Middle frontal gyrus (tissue), 1 donor: ENCODE measurements around the gene ZNF776.
"Not testable (repeated sequence)": the region's sequence is repeated elsewhere in the genome, so short reads cannot be mapped to it uniquely, and the experiment has no call there.

Experiments used
- DNase-seq: peaks from one replicate; pipeline ENCODE4 v3.0.0-alpha.2; 2015; ENCODE audit warnings: low spot score; ENCODE audit errors: extremely low spot score

The ZNF776 gene

DNA sequence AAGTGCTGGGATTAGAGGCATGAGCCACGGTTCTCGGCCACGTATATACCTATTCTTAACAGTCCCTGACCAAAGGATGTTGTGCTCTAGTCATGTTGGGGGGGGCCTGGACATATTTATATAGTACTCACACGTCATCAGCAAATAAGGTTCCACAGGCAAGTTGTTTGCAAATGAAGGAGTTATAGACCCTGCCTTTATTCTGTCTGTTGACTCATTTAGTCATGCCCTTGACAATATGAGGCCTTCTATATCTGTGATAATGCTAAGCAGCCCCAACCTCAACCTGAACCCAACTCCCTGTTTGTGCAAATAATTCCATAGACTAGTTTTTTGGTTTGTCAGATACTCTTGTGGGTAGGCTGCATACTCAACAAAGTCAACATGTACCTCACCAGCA is 31.7 kb downstream of the ZNF776 start:
- no peak for DNase-seq

DNA sequence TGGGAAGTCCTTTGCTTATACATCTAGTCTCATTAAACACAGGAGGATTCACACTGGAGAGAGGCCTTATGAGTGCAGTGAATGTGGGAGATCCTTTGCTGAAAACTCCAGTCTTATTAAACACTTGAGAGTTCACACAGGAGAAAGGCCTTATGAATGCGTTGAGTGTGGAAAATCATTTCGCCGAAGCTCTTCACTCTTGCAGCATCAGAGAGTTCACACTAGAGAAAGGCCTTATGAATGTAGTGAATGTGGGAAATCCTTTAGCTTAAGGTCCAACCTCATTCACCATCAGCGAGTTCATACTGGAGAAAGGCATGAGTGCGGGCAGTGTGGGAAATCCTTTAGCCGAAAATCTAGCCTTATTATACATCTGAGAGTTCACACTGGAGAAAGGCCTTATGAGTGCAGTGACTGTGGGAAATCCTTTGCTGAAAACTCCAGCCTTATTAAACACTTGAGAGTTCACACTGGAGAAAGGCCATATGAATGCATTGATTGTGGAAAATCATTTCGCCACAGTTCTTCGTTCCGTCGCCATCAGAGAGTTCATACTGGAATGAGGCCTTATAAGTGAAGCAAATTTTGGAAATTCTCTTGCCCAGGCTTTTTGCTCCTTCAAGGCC is 32.7 kb downstream of the ZNF776 start:
- DNase-seq: no peak

DNA sequence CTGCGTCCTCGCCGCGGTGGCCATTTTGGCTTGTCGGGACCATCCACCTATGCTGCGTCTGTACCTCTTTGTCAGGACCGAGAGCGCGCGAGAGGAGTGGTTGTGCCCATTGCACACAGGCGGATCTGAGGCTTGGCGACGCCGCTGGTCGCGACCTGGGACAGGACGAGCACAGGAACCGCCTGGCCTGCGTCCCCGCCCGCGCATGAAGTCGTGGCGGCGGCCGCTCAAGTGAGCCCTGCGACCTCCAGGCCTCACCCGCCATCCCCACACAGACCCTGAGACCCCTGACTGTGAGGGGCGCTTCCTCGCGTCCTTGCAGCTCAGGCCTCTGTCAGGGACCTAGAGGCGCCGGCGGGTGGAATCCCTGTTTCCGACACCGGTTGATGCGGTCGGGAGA is 39.7 kb downstream of the ZNF776 start:
- no peak for DNase-seq

DNA sequence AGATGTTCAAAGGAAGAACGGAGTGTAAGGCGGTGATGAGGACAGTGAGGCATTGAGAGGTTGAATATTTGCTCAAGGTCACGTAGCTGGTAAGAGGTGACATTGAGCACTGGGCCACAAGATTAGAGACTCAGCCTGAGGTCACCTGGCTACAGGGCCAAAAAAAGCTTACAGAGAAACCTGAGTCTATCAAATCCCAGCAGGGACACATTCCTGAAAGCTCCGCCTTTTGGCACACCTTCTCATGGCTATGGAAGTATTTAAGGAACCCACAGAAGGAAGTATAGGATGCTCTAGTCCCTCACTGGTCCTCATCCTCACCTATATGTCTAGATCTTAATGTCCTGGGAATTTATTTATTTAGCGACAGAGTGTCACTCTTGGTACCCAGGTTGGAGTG is 40.3 kb downstream of the ZNF776 start:
- no peak for DNase-seq

DNA sequence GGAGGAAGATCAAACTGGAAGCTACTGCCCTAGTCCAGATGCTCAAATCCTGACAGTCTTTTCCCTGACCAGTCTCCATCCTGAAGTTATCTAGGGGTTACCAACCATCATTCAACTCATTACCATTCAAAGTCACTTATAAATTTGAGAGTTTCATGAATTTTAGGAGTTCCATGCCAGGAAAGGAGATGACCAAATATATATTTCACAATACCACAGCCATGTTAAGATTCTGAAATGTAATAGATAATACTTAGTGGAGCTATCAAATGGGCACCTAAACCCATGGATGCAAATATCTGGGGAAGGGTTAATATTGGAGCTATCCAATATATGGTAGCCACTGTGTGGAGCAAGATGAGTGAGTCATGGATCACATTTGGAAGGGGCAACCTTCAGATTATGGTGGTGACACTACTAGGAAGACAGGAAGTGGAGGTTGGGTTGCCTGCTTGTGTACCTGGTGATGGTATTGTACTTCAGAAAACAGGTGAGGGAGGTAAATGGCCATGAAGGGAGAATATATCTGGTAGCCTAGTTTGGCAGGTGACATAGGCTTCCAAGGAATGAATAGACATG is 41.6 kb downstream of the ZNF776 start:
- no peak for DNase-seq

DNA sequence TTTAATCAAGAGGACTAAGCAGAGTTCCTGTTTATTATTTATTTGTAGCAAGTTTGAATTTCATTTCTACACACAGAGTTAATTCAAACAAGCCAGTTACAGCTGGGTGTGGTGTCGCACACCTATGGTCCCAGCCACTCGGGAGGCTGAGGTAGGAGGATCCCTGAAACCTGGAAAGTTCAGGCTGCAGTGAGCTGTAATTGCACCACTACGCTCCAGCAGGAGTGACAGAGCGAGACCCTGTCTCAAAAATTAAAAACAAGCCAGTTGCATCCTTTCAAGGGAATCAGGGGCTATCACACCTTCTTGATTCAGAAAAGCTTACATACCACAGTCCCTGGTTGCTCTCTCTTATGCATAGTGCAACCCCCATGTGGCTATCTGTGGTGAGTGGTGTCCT is 42.7 kb downstream of the ZNF776 start:
- DNase-seq: no peak

DNA sequence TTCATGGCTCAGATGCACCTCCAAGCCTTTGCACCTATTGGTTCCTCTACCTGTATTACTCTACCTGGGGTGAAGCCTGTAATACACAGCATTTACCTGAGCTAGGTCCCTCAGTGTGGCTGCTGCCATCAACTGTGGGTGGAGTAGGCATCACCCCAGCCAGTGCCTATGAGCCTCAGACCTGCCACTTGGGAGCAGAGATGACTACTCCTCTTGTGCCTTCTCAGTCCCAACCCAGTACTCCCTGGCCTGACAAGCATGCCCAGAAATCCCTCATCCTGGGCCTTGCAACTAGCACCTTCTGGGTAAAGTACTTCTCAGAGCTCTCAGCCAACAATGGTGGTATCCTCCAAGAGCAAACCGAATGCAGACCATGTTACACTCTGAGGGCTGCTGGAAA is 50.0 kb downstream of the ZNF776 start:
- not testable (repeated sequence) for DNase-seq

DNA sequence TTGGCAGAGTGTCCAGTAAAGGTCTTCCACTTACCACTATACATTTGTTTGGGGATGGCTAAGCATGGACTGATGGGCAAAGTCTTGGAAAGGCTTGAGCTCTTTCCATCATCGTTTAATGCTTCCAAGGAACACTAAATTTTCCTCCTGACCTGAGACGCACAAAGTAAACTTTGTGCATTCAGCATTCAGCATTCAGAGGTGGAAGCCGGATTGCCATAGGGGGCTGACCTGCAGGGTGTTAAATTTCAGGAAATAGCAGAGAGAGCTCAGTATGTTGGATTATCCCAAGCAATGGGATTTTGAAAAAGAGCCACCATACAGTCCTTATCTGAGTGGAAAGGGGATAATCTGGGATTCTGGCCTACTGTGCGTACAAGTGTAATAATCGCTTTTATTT is 54.1 kb downstream of the ZNF776 start:
- DNase-seq: no peak

DNA sequence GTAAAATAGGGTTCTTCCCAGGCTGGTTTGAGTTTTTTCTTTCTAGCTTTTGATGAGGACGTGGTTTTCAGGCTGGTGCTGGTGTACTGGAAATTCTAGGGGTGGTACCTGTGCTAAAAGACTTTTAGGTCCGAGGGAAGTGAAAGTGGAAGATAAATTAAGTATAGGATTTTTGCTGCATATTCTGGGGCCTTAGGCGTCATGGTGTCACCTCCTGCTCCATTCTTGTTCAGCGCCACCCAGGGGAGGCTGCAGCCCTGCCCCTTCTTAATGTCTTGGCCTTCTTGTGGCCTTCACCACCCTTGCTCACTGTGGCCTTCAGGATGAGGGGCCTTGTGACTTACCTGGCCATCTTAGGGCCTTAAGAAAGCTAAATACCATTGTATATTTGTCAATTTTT is 55.7 kb downstream of the ZNF776 start:
- no peak for DNase-seq

DNA sequence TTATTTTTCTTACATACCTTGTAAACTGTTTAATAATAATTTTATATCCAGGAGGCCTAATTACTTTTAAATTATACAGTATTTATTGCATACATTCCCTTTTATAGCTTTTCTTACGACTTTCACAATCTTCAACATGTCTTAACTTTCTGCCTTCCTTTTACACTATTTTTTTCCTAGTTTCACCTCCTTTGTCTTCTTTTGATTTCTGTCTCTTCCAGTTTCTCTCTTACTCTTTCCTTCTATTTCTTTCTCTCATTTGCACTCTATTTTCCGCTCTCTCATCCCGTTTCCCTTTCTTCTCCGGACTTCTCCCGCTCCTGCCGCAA is 56.6 kb downstream of the ZNF776 start:
- no peak for DNase-seq

DNA sequence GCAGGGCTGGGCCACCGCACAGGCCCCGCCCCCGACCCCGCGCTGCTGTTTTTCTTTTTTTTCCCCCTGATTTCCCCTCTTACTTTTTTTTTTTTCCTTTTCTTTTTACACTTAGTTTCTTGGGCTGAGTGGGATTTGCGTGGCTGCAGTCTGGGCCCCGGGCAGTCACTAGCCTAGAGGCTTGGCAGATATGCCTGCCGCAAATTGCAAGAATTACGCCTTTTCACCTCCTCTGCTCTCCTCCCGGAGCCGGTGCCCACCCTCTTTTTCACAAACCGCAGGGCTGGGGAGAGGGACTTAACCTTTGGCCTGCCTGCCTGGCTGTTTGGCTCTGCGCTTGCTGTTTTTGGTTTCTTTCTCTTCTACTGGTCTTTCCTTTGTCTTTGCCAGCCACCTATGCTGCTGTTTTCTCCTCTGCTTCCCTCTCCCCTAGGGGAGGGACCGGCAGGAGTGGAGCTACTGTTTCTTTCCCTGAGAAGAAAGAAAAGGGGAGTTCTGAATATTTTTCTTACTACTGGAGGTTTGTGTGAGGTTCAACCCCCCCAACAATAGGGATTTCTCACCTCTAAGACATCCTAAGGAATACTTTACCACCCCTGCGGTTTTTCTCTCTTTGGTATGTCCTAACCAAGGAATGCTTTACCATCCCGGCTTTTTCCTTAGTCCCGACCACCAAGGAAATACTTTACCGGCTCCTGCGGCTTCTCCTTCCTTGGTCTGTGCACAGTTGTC is 57.1 kb downstream of the ZNF776 start:
- DNase-seq: no peak

DNA sequence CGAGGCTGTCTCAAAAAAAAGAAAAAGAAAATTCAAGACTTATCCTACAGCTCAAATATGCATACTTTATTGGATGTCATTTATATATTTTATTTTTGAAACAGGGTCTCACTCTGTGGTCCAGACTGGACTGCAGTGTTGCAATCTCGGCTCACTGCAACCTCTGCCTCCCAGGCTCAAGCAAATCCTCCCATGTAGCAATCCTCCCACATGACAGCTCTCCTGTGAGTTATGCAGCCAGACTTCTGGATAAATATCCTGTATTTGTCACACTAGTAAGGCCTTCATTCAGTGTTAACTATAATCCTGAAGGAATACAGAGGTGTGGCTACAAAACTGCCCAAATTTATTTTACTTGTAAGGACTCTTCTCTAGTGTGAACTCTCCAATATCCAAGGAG is 60.9 kb downstream of the ZNF776 start:
- DNase-seq: no peak
